Measurements from ENCODE around the gene DLGAP1.

- TF ChIP-seq, protein P1, sequence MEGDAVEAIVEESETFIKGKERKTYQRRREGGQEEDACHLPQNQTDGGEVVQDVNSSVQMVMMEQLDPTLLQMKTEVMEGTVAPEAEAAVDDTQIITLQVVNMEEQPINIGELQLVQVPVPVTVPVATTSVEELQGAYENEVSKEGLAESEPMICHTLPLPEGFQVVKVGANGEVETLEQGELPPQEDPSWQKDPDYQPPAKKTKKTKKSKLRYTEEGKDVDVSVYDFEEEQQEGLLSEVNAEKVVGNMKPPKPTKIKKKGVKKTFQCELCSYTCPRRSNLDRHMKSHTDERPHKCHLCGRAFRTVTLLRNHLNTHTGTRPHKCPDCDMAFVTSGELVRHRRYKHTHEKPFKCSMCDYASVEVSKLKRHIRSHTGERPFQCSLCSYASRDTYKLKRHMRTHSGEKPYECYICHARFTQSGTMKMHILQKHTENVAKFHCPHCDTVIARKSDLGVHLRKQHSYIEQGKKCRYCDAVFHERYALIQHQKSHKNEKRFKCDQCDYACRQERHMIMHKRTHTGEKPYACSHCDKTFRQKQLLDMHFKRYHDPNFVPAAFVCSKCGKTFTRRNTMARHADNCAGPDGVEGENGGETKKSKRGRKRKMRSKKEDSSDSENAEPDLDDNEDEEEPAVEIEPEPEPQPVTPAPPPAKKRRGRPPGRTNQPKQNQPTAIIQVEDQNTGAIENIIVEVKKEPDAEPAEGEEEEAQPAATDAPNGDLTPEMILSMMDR (IDR thresholded peaks at IDR 0.05) = no peak
- TF ChIP-seq ZFX (IDR thresholded peaks at IDR 0.05; ENCODE audit: borderline replicate concordance) = no peak
These were observed 535.6 kb downstream of the DLGAP1 start for GRCh38 chr18:3919396-3920061.
